T47D (cell line): ENCODE measurements around the gene FUT6.
A peak's percentile ranks its signal among the peaks of the same experiment; 100 is the strongest.
"Not testable (repeated sequence)": the region's sequence is repeated elsewhere in the genome, so short reads cannot be mapped to it uniquely, and the experiment has no call there.

Experiments used
- DNase-seq, 2 experiments: peaks; one replicate each; pipeline versions ENCODE4 v3.0.0 to v3.0.0-alpha.2; 2011 to 2012; ENCODE audit warnings: low read depth in 1 of 2, low spot score in 1 of 2
- JUND ChIP-seq: IDR thresholded peaks from 2 replicates; pipeline ENCODE4 v1.6.1; 2012; ENCODE audit warnings: low read depth
- in situ Hi-C: cut with HindIII; loops from 2 replicates; pipeline ENCODE4 v1.10.0; 2016; ENCODE audit warnings: low sequenced_read_pairs, low pct_unique_long_range_greater_than_20kb

Gene FUT6

DNA sequence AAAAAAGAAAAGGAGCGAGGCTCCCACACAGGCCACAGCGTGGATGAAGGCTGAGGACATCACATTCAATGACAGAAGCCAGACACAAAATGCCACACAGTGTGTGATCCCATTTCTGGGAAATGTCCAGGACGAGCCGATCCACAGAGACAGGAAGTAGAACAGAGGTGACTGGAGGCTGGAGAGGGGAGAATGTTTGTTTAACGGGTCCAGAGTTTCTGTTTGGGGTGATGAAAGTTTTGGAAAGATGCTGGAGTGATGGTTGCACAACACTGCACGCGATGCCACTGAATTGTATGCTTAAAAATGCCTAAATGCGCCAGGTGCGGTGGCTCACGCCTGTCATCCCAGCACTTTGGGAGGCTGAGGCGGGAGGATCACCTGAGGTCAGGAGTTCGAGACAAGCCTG, 31.5 kb upstream of the FUT6 start:
- no peak for TF ChIP-seq JUND
- in situ Hi-C loops: no loop called here
- DNase-seq: no peak

DNA sequence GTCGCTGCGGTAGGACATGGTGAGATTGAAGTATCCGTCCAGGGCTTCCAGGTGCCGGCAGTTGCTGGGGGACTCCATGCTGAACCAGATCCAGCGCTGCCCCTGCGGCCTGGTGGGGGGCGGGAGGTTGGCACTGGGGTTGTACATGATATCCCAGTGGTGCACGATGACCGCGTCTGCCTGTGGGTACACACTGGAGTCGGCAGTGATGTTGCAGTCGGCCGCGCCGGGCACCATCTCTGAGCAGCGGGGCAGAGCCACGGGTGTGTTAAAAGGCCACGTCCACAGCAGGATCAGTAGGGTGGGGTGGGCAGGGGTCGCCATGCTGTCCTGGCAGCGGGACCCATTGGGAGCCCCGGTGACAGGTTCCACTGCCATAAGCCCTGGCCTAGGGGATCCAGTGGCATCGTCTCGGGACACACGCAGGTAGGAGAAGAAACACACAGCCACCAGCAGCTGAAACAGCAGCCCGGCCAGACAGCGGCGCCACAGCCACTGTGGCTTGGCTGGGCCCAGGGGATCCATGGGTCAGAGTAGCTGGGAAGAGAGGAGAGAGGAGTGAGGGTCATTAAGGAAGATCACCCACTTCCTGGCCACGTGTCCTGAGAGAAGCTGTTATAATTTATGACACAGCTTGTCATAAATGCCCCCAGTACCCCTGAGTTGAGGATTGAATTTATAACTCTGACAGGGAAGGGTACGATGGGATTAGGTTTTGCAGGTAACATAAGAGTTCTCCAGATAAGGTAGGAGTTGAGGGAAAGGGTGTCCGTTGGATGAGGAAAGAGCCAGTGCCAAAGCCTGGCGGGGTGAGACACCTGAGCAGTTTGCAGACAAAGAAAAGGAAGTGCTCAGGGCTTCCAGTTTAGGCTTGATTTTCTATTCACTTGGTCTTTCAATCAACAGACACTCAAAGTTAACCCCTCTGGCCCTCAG, 28.0 kb upstream of the FUT6 start:
- in situ Hi-C loops: no loop called here
- TF ChIP-seq JUND: no peak
- DNase-seq: no peak

DNA sequence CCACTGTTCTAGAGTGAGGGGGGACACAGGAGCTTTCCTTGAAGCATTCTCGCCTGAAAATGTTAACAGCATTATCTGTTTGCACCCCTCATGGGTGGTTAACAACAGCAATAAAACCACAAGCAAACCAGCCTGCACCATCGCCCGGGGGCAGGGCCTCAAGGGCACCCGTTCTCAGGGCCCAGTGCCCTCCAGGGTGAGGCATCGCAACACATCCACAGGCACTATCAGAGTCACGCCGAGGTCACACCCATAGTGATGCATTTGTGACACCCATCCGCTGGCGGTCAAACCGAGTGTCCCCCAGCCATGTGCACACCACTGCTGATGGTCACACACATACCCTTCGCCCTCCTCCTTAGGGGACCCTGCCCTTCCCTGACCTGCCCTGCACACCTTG, 26.3 kb upstream of the FUT6 start:
- TF ChIP-seq JUND: no peak
- DNase-seq: no peak
- in situ Hi-C loops: no loop called here

DNA sequence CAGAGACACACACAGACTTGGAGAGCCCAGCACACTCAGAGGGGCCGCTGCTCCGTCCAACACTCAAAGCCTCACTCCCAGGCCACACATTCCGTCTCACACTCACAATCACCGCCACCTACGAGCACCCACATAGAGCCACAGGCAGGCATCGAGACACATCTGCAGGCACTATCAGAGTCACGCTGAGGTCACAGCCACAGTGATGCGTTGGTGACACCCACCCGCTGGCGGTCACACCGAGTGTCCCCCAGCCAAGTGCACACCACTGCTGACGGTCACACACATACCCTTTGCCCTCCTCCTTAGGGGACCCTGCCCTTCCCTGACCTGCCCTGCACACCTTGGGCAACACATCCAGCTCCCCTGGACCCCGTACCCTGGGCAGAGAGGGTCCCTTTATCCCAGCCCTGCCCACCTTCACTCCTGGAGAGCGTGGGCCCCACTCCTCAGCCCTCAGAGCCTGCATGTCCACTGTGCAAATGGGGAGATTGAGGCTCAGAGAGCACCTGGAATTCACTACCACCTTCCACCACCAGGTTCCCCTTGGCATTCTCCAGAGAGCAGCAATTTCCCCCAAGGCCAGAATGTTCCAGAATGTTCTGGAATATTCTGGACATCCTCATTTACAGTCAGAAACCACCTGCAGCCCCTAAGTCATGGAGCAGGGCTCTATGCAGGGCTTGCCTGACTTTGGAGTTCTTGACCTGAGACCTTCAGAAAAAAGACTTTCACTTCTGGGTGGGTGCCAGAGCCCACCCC, 25.4 kb upstream of the FUT6 start:
- in situ Hi-C loops: no loop called here
- DNase-seq: peak in 1 of 2 experiments; percentile 31
- no peak for TF ChIP-seq JUND

DNA sequence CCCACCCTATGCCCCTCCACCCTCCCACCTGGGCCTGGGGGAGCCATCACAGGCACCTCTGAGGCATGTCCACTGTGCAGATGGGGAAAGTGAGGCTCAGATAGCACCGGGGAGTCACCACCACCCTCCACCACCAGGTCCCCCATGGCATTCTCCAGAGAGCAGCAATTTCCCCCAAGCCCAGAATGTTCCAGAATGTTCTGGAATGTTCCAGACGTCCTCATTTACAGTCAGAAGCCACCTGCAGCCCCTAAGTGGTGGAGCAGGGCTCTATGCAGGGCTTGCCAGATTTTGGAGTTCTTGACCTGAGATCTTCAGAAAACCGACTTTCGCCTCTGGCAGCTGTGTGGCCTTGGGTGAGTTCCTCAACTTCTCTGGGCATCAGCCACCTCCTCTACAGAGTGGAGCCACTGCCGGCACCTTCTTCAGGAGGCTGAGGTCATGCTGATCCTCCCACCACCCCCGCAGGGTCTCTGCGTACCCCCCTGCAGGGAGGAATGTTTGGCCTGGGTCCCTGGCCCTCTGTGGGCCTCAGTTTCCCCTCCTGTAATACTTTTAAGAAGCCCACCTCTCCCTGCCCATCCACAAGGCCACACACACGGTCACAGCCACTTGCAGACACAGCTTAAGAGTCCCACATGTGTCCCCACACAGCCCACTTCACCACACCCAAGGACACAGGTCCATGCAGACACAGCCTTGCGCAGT, 24.7 kb upstream of the FUT6 start:
- TF ChIP-seq JUND: no peak
- no peak for DNase-seq
- in situ Hi-C loops: no loop called here

DNA sequence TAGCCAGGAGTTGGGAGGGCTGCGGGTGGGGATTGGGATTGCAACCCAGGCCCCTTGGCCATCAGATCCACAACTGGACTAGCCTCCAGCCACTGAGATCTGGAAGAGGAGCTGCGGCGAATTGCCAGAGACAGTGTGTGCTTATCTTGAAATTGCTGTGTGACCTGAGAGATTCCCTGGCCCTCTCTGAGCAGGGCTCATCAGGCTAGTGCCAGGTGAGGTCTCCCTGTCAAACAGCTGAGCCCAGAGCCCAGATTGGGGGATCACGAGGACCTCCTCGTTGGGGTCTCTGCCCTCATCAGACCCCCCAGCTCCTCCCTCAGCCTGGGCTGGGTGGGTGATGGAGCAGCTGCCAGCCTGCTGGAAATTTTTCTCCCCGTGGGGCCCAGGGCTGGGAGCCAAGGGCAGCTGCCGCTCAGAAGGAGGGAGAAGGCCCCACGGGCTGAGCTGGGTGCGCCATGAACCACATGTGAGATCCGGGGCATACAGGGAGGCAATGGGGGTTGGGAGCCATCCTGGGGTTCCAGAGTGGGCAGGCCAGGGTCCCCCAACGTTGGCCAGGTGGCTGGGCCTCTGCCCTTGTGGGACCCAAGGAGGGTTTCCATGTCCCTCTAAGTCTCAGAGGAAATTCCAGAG, 23.6 kb upstream of the FUT6 start:
- DNase-seq: no peak
- TF ChIP-seq JUND: no peak
- in situ Hi-C loops: no loop called here

DNA sequence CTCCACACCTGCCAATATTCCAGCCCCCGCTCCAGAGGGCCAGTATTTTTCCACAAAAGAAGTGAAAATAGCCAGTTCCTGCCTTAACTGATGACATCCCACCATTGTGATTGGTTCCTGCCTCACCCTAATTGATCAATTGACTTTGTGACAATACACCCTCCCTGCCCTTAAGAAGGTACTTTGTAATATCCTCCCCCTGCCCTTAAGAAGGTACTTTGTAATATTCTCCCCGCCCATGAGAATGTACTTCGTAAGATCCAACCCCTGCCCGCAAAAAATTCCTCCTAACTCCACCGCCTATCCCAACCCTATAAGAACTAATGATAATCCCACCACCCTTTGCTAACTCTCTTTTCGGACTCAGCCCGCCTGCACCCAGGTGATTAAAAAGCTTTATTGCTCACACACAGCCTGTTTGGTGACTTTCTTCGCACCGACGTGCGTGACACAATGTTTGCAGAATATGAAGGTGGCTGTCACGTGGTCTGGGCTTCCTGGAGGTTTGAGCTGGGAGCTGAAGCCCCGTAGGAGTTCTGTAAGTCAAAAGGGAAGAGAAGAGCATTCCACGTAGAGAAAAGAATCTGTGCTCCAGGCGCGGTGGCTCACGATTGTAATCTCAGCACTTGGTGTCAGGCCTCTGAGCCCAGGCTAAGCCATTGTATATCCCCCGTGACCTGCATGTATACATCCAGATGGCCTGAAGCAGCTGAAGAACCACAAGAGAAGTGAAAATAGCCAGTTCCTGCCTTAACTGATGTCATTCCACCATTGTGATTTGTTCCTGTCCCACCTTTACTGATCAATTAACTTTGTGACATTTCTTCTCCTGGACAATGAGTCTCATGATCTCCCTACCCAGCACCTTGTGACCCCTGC, 17.9 kb upstream of the FUT6 start:
- DNase-seq: no peak
- in situ Hi-C loops: no loop called here

DNA sequence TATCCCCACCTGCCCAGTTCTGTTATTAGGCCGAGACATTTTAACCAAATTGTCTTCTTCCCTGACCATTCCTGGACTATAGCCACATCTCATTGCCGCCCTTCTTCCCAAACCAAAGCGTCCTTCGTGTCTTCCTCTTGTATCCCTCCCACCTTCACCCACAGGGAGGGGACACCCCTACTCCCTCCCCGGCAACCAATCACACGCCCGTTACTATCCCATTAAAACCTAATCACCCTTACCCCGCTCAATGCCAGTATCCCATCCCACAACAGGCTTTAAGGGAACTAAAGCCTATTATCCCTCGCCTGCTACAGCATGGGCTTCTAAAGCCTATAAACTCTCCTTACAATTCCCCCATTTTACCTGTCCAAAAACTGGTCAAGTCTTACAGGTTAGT, 15.6 kb upstream of the FUT6 start:
- DNase-seq, in situ Hi-C loops: not testable (repeated sequence)

More for the DNA sequence above, 17.9 kb upstream of the FUT6 start:
- no peak for TF ChIP-seq JUND

DNA sequence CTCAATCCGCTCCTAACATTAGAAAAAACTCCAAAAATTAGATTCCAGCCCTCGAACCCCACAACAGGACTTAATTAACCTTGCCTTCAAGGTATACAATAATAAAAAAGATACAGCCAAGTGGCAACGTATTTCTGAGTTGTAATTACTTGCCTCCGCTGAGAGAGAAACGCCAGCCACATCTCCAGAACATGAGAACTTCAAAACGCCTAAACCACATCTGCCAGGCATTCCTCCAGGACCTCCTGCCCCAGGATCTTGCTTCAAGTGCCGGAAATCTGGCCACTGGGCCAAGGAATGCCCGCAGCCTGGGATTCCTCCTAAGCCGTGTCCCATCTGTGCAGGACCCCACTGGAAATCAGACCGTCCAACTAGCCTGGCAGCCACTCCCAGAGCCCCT, 14.6 kb upstream of the FUT6 start:
- DNase-seq, in situ Hi-C loops: not testable (repeated sequence)

DNA sequence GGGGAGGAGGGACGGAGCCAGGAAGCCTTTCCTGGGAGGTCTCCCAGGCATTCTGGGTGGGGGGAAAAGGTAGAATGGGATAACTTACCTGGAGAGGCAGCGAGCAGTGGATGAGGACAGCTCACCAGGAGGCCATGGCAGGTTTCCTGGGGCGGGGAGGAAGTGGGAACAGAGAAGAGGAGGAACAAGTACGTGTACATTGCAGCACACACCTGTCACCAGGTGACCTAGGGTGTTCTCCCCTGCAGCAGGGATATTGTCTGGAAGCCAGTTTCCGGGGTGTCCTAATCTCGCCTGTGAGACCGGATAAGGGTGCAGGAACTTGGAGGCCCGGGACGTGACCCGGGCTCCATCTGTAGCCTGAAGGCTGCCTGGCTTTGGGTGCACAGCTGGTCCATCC, 11.8 kb upstream of the FUT6 start, which contains the start of gene FUT3:
FUT3 (minus strand) TSS at position 148 of the 400 bp plus-strand sequence.
- DNase-seq: peak in 1 of 2 experiments; percentile 30
- in situ Hi-C loops: no loop called here
- no peak for TF ChIP-seq JUND

DNA sequence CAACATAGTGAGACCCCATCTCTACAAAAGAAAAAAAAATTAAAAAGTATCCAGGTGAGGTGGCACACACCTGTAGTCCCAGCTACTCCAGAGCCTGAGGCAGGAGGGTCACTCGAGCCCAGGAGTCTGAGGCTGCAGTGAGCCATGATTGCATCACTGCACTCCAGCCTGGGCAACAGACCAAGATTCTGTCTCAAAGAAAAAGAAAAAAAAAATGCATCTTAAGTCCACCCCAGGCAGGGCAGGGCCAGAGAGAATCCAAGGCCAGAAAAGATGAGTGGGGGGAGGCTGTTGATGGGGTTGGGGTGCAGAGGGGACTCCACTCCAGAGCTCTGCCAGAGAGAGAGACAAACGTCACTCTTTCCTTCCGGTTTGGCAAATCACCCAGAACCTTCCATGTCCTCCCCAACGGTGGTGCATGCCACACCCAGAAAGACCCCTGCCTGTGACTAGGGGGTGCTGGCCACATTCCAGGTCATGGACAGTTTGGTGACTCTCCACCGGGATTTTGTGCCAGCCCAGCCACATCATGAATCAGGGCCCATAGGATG, 11.3 kb upstream of the FUT6 start:
- no peak for TF ChIP-seq JUND
- DNase-seq: no peak
- in situ Hi-C loops: no loop called here
